Nucleus accumbens (tissue), 56 donors: ENCODE data around the gene TPST2.

Source experiments
- DNase-seq, 56 donors: peaks; one replicate each; lab custom pipeline; 2025; lab: John Stamatoyannopoulos, UW

The TPST2 gene

GRCh38 chr22:26581633-26582168 lies 8.2 kb downstream of the TPST2 start:
- no peak for DNase-seq

- DNase-seq, result no peak
Measured at GRCh38 chr22:26581026-26581425, 8.9 kb downstream of the TPST2 start.

GRCh38 chr22:26580240-26580962 lies 9.5 kb downstream of the TPST2 start:
- no peak for DNase-seq

GRCh38 chr22:26579331-26579886 lies 10.5 kb downstream of the TPST2 start:
- DNase-seq, result peak in 1 of 56 donors; percentile 28

GRCh38 chr22:26577081-26577480 lies 12.9 kb downstream of the TPST2 start:
- no peak for DNase-seq

GRCh38 chr22:26576026-26576680 lies 13.8 kb downstream of the TPST2 start:
- DNase-seq, result no peak

- DNase-seq, result no peak
Measured at GRCh38 chr22:26574001-26574723, 15.8 kb downstream of the TPST2 start.

- DNase-seq, result peak in 4 of 56 donors; percentile 7 to 27 (median 24)
Measured at GRCh38 chr22:26573026-26573662, 16.8 kb downstream of the TPST2 start.

- no peak for DNase-seq
Measured at GRCh38 chr22:26570864-26571525, 18.9 kb downstream of the TPST2 start.

GRCh38 chr22:26570115-26570514 lies 19.8 kb downstream of the TPST2 start:
- peak in 11 of 56 donors; percentile 8 to 43 (median 14) for DNase-seq

- DNase-seq, result no peak
Measured at GRCh38 chr22:26568207-26568706, 21.7 kb downstream of the TPST2 start.

GRCh38 chr22:26567610-26568009 lies 22.3 kb downstream of the TPST2 start:
- no peak for DNase-seq

GRCh38 chr22:26566994-26567393 lies 22.9 kb downstream of the TPST2 start:
- no peak for DNase-seq

GRCh38 chr22:26565889-26566288 lies 24.0 kb downstream of the TPST2 start:
- no peak for DNase-seq

- no peak for DNase-seq
Measured at GRCh38 chr22:26565181-26565580, 24.8 kb downstream of the TPST2 start.

GRCh38 chr22:26564672-26565071 lies 25.3 kb downstream of the TPST2 start:
- no peak for DNase-seq

GRCh38 chr22:26564181-26564580 lies 25.8 kb downstream of the TPST2 start:
- no peak for DNase-seq

GRCh38 chr22:26563022-26563421 lies 26.9 kb downstream of the TPST2 start:
- DNase-seq, result no peak

- DNase-seq, result peak in 19 of 56 donors; percentile 2 to 59 (median 26)
Measured at GRCh38 chr22:26561756-26562417, 28.0 kb downstream of the TPST2 start.
